K562 (cell line): ENCODE data around the gene CALHM2. TPM values are rescaled to one million over a fixed set of nuclear protein-coding genes. Genes with fewer than 3 reads are reported as not detected.

Source experiments
- CHD4 ChIP-seq: fragments of 200-600 bp; sonication (generic); IDR thresholded peaks from 3 replicates; pipeline ENCODE4 v1.6.1; 2012; ENCODE audit warnings: low read depth, mild to moderate bottlenecking, mixed read lengths, low read length, inconsistent platforms; ENCODE audit not compliant: insufficient read depth, insufficient replicate concordance, poor library complexity, severe bottlenecking
- FOXJ2 ChIP-seq: fragments of 200-800 bp; sonication (Bioruptor generic); IDR thresholded peaks from 2 replicates; pipeline ENCODE4 v1.6.1; 2016; ENCODE audit warnings: missing genetic modification characterization, missing compliant biosample characterization
- KDM4B ChIP-seq, 2 experiments: fragments of 450-650 bp in 1 of 2; sonication (generic) in 1 of 2; IDR thresholded peaks; 2 replicates each; pipeline ENCODE4 v1.6.1; 2016 to 2017; ENCODE audit warnings: borderline replicate concordance in 2 of 2, antibody characterized with exemption in 1 of 2, low read depth in 1 of 2, mild to moderate bottlenecking in 1 of 2
- KLF13 ChIP-seq: fragments of 450-650 bp; IDR thresholded peaks from 2 replicates; pipeline ENCODE4 v1.6.1; 2016; ENCODE audit warnings: missing genetic modification characterization, low read depth, mild to moderate bottlenecking, missing compliant biosample characterization, moderate library complexity, borderline replicate concordance
- MYNN ChIP-seq, 2 experiments: sonication (generic); formaldehyde crosslinking in 1 of 2; IDR thresholded peaks; 2 replicates each; pipeline versions ENCODE4 v1.5.0 to v1.6.1; 2016 to 2020; ENCODE audit warnings: antibody characterized with exemption in 1 of 2, missing genetic modification reagents in 1 of 2
- NFRKB ChIP-seq: fragments of 450-650 bp; IDR thresholded peaks from 2 replicates; pipeline ENCODE4 v1.6.1; 2016; ENCODE audit warnings: low read depth
- RAD21 ChIP-seq, 2 experiments: fragments of 250-450 bp in 1 of 2; fragments of 450-650 bp in 1 of 2; sonication (Bioruptor Pico) in 1 of 2; formaldehyde crosslinking in 1 of 2; IDR thresholded peaks in 1 of 2; conservative IDR thresholded peaks in 1 of 2; 2 replicates each; pipeline versions ENCODE4 v1.4.0 to v1.8.0; 2020 to 2022; ENCODE audit warnings: mild to moderate bottlenecking in 2 of 2, moderate library complexity in 1 of 2
- RERE ChIP-seq: sonication (generic); formaldehyde crosslinking; IDR thresholded peaks from 2 replicates; pipeline ENCODE4 v1.8.0; 2023; ENCODE audit warnings: missing genetic modification reagents, mild to moderate bottlenecking, borderline replicate concordance
- SAFB2 ChIP-seq: fragments of 200-400 bp; formaldehyde crosslinking; IDR thresholded peaks from 2 replicates; pipeline ENCODE4 v1.6.1; 2018; ENCODE audit warnings: borderline replicate concordance, low read length, low read depth, moderate library complexity; ENCODE audit not compliant: severe bottlenecking
- SMAD2 ChIP-seq: fragments of 150-350 bp; IDR thresholded peaks from 2 replicates; pipeline ENCODE4 v1.6.1; 2014; ENCODE audit warnings: low read depth, mild to moderate bottlenecking, low read length
- SRF ChIP-seq, 2 experiments: fragments of 250-450, 450-650 bp in 1 of 2; sonication (Bioruptor Pico) in 1 of 2; sonication (generic) in 1 of 2; formaldehyde crosslinking; IDR thresholded peaks; 2 replicates each; pipeline versions ENCODE4 v1.5.0 to v1.5.1; 2020 to 2022; ENCODE audit warnings: mild to moderate bottlenecking in 1 of 2, missing genetic modification reagents in 1 of 2
- TBP ChIP-seq: optimal IDR thresholded peaks from 2 replicates; pipeline ENCODE3; 2011; ENCODE audit warnings: low read depth, low read length, improper control_type of control experiment
- ZNF696 ChIP-seq: fragments of 250-450 bp; sonication (Bioruptor Pico); conservative IDR thresholded peaks from 2 replicates; pipeline ENCODE4 v1.4.0; 2020; ENCODE audit warnings: mild to moderate bottlenecking, moderate library complexity
- polyA plus RNA-seq, 8 experiments: library from polyadenylated mRNA; depleted of rRNA in 4 of 8; stranded (reverse) in 5 of 8; unstranded in 3 of 8; fragments of >200 nt; fragmentation: Nextera tagmentation in 2 of 8; fragmentation: Illumina TruSeq in 1 of 8; extraction: Ambion mirVana in 2 of 8; extraction: Trizol in 1 of 8; gene quantifications; 2 replicates each; pipeline versions ENCODE4 v1.2.1 to v1.2.3, GENCODE V29; 2011 to 2014; ENCODE audit warnings: inconsistent platforms in 1 of 8, missing spikeins in 1 of 8
- total RNA-seq, 7 experiments: library from RNA; depleted of rRNA in 6 of 7; stranded (reverse); fragments of >200 nt in 6 of 7; fragmentation: Illumina TruSeq in 2 of 7; extraction: Trizol in 2 of 7; gene quantifications; 2 replicates each; pipeline versions ENCODE4 v1.2.1 to v1.2.3, GENCODE V29; 2011 to 2021; ENCODE audit warnings: low replicate concordance in 1 of 7
- TF ChIP-seq, protein P1 (sequence below): sonication (generic); formaldehyde crosslinking; IDR thresholded peaks from 2 replicates; pipeline ENCODE4 v1.8.1; 2023; ENCODE audit warnings: mild to moderate bottlenecking, missing genetic modification reagents, moderate library complexity

Gene CALHM2
- total and polyA plus RNA-seq, 9 of the 15 experiments (the other 6 are each of a cell fraction or from before 2014, with no cell fraction given), result 0.08 to 0.14 (median 0.13) TPM; not detected in 6

GRCh38 chr10:103498936-103499638 is 46.9 kb upstream of the CALHM2 start (continued):
- TF ChIP-seq FOXJ2 (no peak), KDM4B (IDR thresholded peaks at IDR 0.05; ENCODE audit: borderline replicate concordance in 2 of 2, low read depth in 1 of 2) (no peak), SMAD2 (no peak), KLF13 (tag) (no peak), SRF (CRISPR knock-in tag; IDR thresholded peaks at IDR 0.05) (no peak), RERE (CRISPR knock-in tag) (no peak), RAD21 (CRISPR knock-in tag; conservative IDR thresholded peaks at IDR 0.05 in 1 of 2, IDR thresholded peaks at IDR 0.05 in 1 of 2) (no peak), SAFB2 (no peak), MYNN (IDR thresholded peaks at IDR 0.05) (no peak), MYNN (CRISPR knock-in tag; IDR thresholded peaks at IDR 0.05) (no peak), TBP (no peak), CHD4 (no peak), ZNF696 (no peak), NFRKB (no peak)
- TF ChIP-seq, protein P1, sequence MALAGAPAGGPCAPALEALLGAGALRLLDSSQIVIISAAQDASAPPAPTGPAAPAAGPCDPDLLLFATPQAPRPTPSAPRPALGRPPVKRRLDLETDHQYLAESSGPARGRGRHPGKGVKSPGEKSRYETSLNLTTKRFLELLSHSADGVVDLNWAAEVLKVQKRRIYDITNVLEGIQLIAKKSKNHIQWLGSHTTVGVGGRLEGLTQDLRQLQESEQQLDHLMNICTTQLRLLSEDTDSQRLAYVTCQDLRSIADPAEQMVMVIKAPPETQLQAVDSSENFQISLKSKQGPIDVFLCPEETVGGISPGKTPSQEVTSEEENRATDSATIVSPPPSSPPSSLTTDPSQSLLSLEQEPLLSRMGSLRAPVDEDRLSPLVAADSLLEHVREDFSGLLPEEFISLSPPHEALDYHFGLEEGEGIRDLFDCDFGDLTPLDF, result no peak
